GM19035 (cell line): Measurements from ENCODE around the gene KTI12.
"Not testable (repeated sequence)": the region's sequence is repeated elsewhere in the genome, so short reads cannot be mapped to it uniquely, and the experiment has no call there.

Source experiments
- ATAC-seq: cut with Tn5 transposase; IDR thresholded peaks from one replicate; pipeline ENCODE4 v1.9.1; 2021; ENCODE audit not compliant: unreplicated experiment

The KTI12 gene

GRCh38 chr1:52041551-52042185 is 8.1 kb upstream of the KTI12 start:
- ATAC-seq, result no peak

GRCh38 chr1:52037909-52038308 is 4.3 kb upstream of the KTI12 start:
- ATAC-seq, result no peak

- no peak for ATAC-seq
Measured at GRCh38 chr1:52037402-52037814, 3.8 kb upstream of the KTI12 start.

GRCh38 chr1:52034050-52034384 is 407 bp upstream of the KTI12 start:
- ATAC-seq, result no peak

- ATAC-seq, result peak; percentile 45
Measured at GRCh38 chr1:52032785-52033131, 852 bp downstream of the KTI12 start.

GRCh38 chr1:52032124-52032784 is 1.4 kb downstream of the KTI12 start:
- peak; percentile 31 for ATAC-seq

GRCh38 chr1:52028839-52029238 is 4.8 kb downstream of the KTI12 start:
- ATAC-seq, result not testable (repeated sequence)

- ATAC-seq, result no peak
Measured at GRCh38 chr1:52028328-52028727, 5.3 kb downstream of the KTI12 start.

GRCh38 chr1:52026278-52026677 is 7.3 kb downstream of the KTI12 start:
- no peak for ATAC-seq

GRCh38 chr1:52022133-52022532 is 11.5 kb downstream of the KTI12 start:
- ATAC-seq, result no peak

GRCh38 chr1:52008071-52008809 is 25.4 kb downstream of the KTI12 start:
- no peak for ATAC-seq

- ATAC-seq, result no peak
Measured at GRCh38 chr1:52007215-52008002, 26.2 kb downstream of the KTI12 start.

- ATAC-seq, result not testable (repeated sequence)
Measured at GRCh38 chr1:52006081-52006553, 27.5 kb downstream of the KTI12 start.

- ATAC-seq, result not testable (repeated sequence)
Measured at GRCh38 chr1:52005548-52005947, 28.1 kb downstream of the KTI12 start.

GRCh38 chr1:52003877-52004276 is 29.7 kb downstream of the KTI12 start:
- no peak for ATAC-seq

GRCh38 chr1:52002038-52002917 is 31.3 kb downstream of the KTI12 start:
- ATAC-seq, result peak; percentile 74

- no peak for ATAC-seq
Measured at GRCh38 chr1:51998701-51999100, 34.9 kb downstream of the KTI12 start.

GRCh38 chr1:51997974-51998382 is 35.6 kb downstream of the KTI12 start:
- ATAC-seq, result no peak

GRCh38 chr1:51990478-51990965 is 43.1 kb downstream of the KTI12 start, which contains the start of gene RAB3B:
Gene RAB3B, minus strand, starts transcription at chr1:51990700. Its CDS starts 13,583 bp downstream, at chr1:51977117.
- ATAC-seq, result peak; percentile 79
